ENCODE data around the gene LANCL1. TPM values are rescaled to one million over a fixed set of nuclear protein-coding genes. Genes with fewer than 3 reads are reported as not detected.

The LANCL1 gene
- polyA plus RNA-seq, 1 of the 3 experiments (the other 2 are of a cell fraction), result 34.3 TPM

- TF ChIP-seq RXRA (IDR thresholded peaks at IDR 0.05; ENCODE audit: borderline replicate concordance, low read depth) (no peak), EZH2phosphoT487 (IDR thresholded peaks at IDR 0.05; ENCODE audit: borderline replicate concordance, low read depth) (no peak), ELF1 (IDR thresholded peaks at IDR 0.05) (no peak), MEF2A (IDR thresholded peaks at IDR 0.05; ENCODE audit: borderline replicate concordance, low read depth) (no peak), SIN3A (IDR thresholded peaks at IDR 0.05; ENCODE audit: borderline replicate concordance, low read depth, low read length) (no peak), RAD21 (IDR thresholded peaks at IDR 0.05; ENCODE audit: low read length) (no peak), MXI1 (IDR thresholded peaks at IDR 0.05; ENCODE audit: low read depth, low read length) (no peak), GABPA (IDR thresholded peaks at IDR 0.05; ENCODE audit: low read depth) (no peak)
- TF ChIP-seq, protein P1, sequence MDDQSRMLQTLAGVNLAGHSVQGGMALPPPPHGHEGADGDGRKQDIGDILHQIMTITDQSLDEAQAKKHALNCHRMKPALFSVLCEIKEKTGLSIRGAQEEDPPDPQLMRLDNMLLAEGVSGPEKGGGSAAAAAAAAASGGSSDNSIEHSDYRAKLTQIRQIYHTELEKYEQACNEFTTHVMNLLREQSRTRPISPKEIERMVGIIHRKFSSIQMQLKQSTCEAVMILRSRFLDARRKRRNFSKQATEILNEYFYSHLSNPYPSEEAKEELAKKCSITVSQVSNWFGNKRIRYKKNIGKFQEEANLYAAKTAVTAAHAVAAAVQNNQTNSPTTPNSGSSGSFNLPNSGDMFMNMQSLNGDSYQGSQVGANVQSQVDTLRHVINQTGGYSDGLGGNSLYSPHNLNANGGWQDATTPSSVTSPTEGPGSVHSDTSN (IDR thresholded peaks at IDR 0.05), result no peak
Measured at GRCh38 chr2:210461401-210461800, 15.2 kb downstream of the LANCL1 start (continued).

- Histone ChIP-seq H3K9me2 (no peaks in the 10 kb centered on the region), H3K4me1 (ENCODE audit: control insufficient read depth in 1 of 2, insufficient read depth in 2 of 2, low read depth in 1 of 2, low read length in 1 of 2) (peaks cover 0 to 11% of the 10 kb centered on the region in 2 experiments; a peak in 3 of 4 replicates), H3K36me3 (replicated peaks in 1 of 2; ENCODE audit: control insufficient read depth in 1 of 2, insufficient read depth in 2 of 2, low read length in 1 of 2) (peaks cover 51 to 80% of the 10 kb centered on the region in 2 experiments), H3K27me3 (ENCODE audit: insufficient read depth) (no peaks in the 10 kb centered on the region), H3K9ac (no peak overlapping the region), H3K4me2 (no peak overlapping the region), H3K4me3 (ENCODE audit: low read depth in 2 of 2, low read length in 1 of 2) (no peak overlapping the region), H2AFZ (ENCODE audit: low read depth) (no peak overlapping the region), H3K79me2 (ENCODE audit: insufficient read depth) (no peaks in the 10 kb centered on the region), H4K20me1 (ENCODE audit: insufficient read depth) (no peaks in the 10 kb centered on the region), H3F3A (replicated peaks; ENCODE audit: insufficient read depth) (no peaks in the 10 kb centered on the region), H3K27ac (ENCODE audit: low read depth in 2 of 2, low read length in 1 of 2) (no peak overlapping the region), H3K9me3 (no peaks in the 10 kb centered on the region)
- no peak for TF ChIP-seq TEAD4 (IDR thresholded peaks at IDR 0.05; ENCODE audit: borderline replicate concordance, insufficient read depth)
- TF ChIP-seq MAX (IDR thresholded peaks at IDR 0.05; ENCODE audit: low read depth), result no peak
- no peak for TF ChIP-seq REST (IDR thresholded peaks at IDR 0.05; ENCODE audit: low read depth, low read length)
- no peak for TF ChIP-seq ELF1 (IDR thresholded peaks at IDR 0.05)
- no peak for TF ChIP-seq YY1 (IDR thresholded peaks at IDR 0.05; ENCODE audit: low read depth)
- no peak for TF ChIP-seq ZBTB33 (IDR thresholded peaks at IDR 0.05; ENCODE audit: borderline replicate concordance, low read depth)
- TF ChIP-seq FOSL2 (IDR thresholded peaks at IDR 0.05; ENCODE audit: borderline replicate concordance, low read depth), result no peak
- no peak for TF ChIP-seq RAD21 (IDR thresholded peaks at IDR 0.05; ENCODE audit: low read length)
- WGBS (ENCODE audit: low lambda C conversion rate), result 96% methylated on average over 3 of the region's 3 CpGs
- DNase-seq, result no peak
- POLR2A ChIA-PET, result no interaction called here
- CTCF ChIA-PET, result interaction anchor here (0.6 kb wide), 1 partner anchor 16 kb away, joined by 4 read pairs; no protein-coding TSS in a partner anchor
Measured at GRCh38 chr2:210460322-210461227, 16.0 kb downstream of the LANCL1 start.

All from SK-N-SH (cell line).